GM12875 (cell line): ENCODE data around the gene ARHGAP31.

Source experiments
- H3K4me3 ChIP-seq: one replicate; pipeline ENCODE4 v1.5.1; 2011; ENCODE audit warnings: low read depth, low read length, control low read depth
- CTCF ChIP-seq: IDR thresholded peaks from 2 replicates; pipeline ENCODE4 v1.5.1; 2011; ENCODE audit warnings: low read depth, mild to moderate bottlenecking, control low read depth, inconsistent platforms, low read length, moderate library complexity, borderline replicate concordance; ENCODE audit not compliant: insufficient read depth

Gene ARHGAP31

GRCh38 chr3:119382134-119382533 is 88.0 kb downstream of the ARHGAP31 start:
- no peak overlapping the region for H3K4me3 ChIP-seq
- no peak for TF ChIP-seq CTCF

- no peak overlapping the region for H3K4me3 ChIP-seq
- no peak for TF ChIP-seq CTCF
Measured at GRCh38 chr3:119388577-119388976, 94.4 kb downstream of the ARHGAP31 start.

- no peak overlapping the region for H3K4me3 ChIP-seq
- TF ChIP-seq CTCF = no peak
Measured at GRCh38 chr3:119395923-119396358, 101.8 kb downstream of the ARHGAP31 start.

GRCh38 chr3:119396870-119397269 is 102.7 kb downstream of the ARHGAP31 start:
- no peak for TF ChIP-seq CTCF
- no peak overlapping the region for H3K4me3 ChIP-seq

GRCh38 chr3:119400466-119400865 is 106.3 kb downstream of the ARHGAP31 start:
- no peak overlapping the region for H3K4me3 ChIP-seq
- no peak for TF ChIP-seq CTCF

- TF ChIP-seq CTCF = no peak
- H3K4me3 ChIP-seq = no peak overlapping the region
Measured at GRCh38 chr3:119401069-119401468, 106.9 kb downstream of the ARHGAP31 start.

GRCh38 chr3:119401503-119402440 is 107.6 kb downstream of the ARHGAP31 start:
- no peak for TF ChIP-seq CTCF
- H3K4me3 ChIP-seq = no peak overlapping the region
